GM21515 (cell line): ENCODE results near the gene OGDH.
A peak's percentile ranks its signal among the peaks of the same experiment; 100 is the strongest.

Experiments used
- ATAC-seq: cut with Tn5 transposase; IDR thresholded peaks from one replicate; pipeline ENCODE4 v1.9.1; 2021; ENCODE audit not compliant: unreplicated experiment

The OGDH gene

DNA sequence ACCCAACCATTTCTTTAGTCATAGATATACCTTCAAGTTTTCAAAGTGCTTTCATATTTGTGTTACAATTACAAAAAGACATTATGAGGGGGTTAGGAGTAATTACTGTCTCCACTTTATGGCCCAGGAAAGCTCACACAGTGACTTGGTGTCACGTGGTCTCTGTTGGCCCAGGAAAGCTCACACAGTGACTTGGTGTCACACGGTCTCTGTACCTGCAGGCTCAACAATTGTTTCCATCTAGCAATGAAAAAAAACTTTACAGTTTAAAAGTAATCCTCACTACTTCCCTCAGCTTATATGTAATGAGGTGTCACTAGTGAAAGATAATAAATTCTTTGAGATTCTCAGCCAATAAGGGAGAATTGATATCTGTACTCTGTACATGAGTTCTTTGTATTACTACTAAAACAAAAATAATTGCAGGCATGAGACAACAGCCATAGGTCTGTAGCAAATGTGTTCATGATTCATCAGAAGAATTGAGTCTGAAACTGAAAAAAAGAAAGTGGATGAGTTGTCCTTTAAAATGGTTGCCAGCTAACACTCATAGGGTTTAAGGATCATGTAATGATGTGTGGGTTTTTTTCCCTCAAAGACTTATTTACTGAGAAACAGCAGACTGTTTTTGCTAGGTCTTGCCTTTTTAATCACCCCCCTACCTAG, 10.9 kb downstream of the OGDH start:
- ATAC-seq: peak; percentile 39

DNA sequence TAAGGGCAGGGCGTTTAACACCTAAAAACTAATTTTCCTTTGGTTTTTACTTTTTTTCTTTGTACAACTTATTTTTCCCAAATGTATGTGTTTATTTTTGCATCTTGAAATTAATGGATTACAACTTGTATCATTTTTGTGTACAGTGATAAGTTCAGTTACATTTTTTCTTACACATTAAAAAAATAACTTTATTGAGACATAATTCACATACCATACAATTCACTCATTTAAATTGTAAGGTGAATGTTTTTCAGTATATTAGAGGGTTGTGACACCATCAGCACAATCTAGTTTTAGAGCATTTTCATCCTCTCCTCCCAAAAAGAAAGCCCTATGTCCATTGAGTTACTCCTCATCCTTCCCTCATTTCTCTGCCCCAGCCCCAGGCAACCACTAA, 11.6 kb downstream of the OGDH start:
- ATAC-seq: no peak

DNA sequence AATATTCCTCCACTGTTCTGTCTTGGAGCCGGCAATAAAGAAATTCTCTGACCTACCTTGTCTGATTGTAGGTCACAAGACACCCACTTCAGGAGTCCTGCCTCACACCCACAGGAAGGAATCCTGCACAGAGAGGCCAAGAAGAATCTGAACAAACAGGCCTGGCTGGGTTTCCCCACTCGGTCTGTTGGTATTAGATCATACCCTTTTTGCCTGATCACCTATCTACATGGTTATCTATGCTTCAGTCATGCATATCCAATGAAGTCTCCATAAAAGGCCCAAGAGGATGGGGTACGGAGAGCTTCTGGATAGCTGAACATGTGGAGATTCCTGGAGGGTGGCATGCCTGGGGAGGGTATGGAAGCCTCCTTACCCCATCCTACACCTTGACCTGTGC, 12.3 kb downstream of the OGDH start:
- ATAC-seq: no peak

DNA sequence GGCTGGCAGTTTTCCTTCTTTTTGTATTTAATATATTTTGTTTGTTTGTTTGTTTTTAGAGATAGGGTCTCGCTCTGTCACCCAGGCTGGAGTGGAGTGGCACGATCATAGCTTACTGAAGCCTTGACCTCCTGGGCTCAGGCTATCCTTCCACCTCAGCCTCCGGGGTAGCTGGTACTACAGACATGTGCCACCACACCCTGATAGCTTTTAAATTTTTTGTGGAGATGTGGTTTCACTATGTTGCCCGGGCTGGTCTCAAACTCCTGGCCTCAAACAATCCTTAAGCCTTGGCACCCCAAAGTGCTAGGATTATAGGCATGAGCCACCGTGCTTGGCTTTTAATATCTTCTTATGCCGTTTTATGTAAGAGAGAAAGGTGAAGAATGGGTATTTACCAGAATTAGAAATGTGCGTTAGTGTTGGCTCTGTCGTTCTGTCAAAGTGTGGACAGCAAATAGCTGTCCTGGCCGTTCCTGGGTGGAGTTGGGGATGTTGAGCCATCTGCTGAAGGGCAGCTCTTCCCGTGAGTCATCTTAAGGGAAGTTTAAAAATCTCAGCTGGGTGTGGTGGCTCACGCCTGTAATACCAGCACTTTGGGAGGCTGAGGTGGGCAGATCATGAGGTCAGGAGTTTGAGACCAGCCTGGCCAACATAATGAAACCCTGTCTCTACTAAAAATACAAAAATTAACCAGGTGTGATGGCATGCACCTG, 14.8 kb downstream of the OGDH start:
- ATAC-seq: no peak

DNA sequence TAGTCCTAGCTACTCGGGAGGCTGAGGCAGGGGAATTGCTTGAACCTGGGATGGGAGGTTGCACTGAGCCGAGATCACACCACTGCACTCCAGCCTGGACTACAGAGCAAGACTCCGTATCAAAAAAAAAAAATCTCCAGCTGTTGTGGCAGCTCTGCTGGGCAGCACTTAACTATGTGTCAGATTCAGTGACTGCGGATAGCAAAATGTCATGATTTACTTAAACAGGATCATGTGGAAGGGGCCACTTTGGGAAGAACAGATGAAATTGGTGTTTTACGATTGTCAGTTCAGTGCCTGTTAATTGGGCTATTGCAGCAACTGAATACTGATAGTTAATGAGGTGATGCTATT, 15.3 kb downstream of the OGDH start:
- ATAC-seq: no peak

DNA sequence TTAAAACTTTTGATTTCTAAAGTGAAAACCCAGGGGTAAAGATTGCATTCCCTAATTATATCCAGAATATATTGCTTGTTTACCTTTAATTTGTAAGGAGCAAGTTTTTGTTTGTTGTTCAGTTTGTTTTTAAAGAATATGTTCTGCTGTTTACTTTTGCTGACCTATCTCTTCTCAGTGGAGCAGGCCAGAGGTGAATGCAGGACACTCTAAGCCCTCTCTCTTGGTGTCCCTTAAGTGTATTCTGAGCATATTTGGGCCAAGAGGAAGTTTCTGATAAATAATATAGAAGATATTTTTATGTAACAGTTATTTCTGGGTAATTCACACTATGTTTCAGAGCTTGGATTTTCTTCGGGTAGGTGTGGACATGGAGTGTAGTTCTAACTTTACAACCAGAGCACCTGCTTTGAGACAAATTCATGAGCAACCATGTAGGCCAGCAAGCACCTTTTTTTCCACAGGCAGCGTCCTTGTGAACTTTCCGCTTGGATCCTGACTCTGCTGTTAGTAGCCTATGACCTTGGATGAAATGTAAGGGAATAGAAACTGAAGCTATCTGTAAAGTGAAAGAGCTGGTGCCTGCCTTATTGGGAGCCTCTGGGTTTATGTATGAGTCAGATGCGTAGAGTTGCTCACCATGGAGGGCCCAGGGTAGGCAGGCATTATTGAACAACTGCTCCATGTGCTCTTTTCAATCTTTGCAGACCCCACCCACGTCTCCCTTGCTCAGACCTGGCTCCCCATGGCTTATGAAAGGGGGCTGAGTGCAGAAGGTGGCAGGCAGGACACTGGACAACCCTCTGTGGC, 16.1 kb downstream of the OGDH start:
- peak; percentile 65 for ATAC-seq

DNA sequence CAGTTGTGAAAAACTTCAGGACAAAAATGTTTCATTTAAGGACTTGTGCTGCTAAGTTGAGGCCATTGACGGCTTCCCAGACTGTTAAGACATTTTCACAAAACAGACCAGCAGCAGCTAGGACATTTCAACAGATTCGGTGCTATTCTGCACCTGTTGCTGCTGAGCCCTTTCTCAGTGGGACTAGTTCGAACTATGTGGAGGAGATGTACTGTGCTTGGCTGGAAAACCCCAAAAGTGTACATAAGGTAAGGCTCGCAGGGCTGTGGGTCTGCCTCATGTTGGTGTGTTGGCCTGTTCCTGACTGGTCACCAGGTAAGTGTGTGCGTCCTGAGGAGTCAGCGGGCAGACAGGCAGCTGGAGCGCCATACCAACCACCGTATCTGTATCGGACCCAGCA, 17.9 kb downstream of the OGDH start:
- ATAC-seq: no peak

DNA sequence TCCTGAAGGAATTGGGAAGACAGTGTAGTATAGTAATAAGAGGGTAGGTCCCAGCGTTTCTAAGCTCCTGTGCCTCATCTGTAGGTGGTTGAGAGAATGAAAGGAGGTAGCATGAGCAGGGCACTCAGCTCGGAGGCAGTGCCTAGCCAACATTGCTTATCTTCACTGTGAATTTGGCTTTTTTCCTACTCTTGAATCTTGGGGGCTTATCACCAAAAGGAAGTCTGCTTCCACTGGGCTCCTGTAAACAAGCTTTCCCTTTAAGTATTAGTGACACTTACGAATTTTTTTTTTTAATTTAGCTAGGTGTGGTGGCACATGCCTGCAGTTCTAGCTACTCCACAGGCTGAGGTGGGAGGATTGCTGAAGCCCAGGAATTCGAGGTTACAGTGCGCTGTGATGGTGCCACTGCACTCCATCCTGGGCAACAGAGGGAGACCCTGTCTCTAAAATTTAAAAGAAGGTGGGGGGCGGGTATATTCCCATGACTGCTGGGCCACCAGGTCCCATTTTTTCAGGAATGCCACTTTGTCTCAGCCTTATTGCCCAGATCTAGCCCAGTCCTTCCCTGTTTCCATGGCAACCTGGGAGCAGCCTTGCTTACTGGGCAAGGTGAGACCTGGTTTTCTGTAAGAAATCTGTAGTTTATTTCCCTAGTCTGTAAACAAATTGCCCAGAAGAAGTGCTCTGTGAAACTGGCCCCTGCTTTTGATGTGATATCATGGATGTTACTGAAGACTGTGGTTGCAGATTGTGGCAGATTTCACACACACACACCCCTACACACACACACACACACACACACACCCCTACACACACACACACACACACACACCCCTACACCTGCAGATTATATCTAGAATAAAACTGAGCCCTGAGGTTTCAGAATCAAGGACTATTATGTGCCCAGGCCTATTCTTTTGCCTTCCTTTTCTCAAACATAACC, 19.4 kb downstream of the OGDH start:
- ATAC-seq: no peak

DNA sequence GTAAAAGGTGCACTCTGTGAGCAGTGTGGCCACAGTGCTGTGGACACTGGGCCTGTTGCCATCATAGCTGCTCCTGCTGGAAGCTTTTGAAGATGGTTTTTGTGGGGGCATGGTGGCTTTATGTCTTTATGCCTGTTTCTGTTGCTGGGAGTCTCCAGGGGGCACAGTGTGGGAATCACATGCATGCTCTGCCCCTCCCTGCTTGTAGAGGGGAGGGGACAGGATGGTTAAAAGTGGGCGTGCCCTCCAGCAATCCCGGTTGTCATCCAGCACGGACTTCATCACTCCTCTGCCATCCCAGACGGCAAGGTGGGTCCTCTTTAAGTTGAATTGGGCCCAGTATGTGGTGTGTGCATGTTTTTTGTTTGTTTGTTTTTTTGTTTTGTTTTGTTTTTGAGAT, 20.2 kb downstream of the OGDH start:
- no peak for ATAC-seq

DNA sequence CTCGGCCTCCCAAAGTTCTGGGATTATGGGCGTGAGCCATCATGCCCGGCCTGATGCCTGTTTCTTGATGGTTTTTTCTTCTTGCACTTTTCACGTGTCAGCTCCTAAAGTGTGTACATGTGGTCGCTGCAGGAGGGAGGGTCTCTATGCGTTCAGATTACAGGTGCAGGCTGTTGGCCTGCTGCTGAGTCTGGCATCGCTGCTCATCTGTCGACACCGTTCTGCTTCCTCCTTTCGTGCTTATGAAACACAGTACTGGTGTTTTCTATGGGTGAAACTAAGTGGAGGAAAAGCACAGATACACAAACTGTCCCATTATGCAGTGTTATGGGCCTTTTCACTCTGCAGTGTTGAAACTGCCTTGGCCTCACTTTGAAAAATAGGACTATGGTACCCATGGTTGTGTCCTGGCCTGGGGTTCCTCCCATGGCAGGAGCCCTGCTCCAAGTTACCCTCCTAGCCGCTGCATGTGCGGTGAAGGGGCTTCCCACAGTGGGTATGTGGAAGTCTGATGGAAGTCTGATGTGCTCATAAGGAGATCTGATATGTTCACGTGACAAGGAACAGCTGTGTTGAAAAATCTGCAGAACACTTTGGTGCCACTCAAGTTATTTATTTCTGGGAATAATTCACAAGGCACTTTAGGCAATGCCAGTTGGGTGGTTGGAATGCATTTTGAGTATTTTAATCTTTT, 23.5 kb downstream of the OGDH start:
- peak; percentile 40 for ATAC-seq

DNA sequence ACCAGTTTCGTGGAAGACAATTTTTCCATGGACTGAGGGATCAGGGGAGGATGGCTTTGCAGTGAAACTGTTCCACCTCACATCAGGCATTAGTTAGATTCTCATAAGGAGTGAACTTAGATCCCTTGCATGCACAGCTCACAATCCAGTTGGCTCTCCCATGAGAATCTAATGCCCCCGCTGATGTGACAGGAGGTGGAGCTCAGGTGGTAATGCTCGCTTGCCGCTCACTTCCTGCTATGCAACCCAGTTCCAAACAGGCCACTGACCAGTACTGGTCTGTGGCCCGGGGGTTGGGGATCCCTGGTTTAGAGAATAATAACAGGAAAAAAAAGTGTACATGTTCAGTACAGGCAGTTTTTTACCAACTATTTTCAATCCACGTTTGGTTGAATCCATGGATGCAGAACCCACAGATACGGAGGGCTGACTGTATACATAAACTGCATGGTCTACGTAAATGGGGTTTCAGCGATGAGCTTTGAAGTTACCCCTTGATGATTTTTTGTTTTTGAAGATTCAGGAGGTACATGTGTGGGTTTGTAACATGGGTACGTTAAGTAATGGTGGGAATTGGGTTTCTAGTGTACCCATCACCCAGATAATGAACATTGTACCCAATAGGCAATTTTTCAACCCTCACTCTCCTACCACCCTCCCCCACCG, 24.5 kb downstream of the OGDH start:
- ATAC-seq: no peak

DNA sequence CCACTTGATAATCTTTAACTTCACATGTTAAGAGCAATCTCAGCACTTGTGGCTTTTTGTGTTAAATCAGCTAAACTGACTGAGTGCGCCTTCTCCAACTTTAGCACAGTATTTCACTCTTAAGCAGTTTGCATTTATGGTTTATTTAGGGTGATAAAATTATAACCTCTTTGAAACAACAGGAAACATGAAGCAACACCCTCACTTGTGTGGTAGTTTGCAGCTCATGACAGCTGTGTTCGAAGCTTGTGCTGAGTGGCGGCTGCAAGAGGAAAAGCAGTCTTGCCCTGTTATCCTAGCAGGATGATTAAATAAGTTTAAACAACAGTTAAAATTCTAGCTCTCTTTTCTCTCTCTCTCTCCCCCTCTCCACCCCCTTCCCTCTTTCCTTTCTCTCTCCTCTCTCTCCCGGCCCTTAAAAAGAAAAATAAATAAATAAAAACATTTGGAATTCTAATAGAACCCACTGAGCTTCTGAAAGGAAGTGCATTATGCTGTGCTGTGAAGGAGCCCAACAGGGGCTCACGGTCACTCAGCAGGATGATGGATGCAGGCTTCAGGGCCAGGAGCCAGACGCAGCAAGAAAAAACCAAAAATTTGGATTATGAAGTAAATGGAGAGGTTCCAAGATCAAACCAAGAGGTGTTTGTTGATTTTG, 25.2 kb downstream of the OGDH start:
- ATAC-seq: no peak

DNA sequence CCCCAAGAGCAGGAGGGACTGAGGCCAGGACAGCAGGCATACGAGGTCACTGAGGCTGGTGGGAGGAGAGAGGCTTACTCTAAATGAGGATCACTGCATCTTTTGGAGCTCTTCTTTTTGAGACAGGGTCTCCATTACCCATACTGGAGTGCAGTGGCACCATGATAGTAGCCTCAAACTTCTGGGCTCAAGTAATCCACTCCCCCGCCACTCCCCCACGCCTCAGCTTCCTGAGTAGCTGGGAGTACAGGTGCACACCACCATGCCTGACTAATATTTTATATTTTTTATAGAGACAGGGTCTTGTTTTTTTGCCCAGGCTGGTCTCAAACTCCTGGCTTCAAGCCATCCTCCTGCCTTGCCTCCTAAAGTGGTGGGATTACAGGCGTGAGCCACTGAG, 25.8 kb downstream of the OGDH start:
- no peak for ATAC-seq

DNA sequence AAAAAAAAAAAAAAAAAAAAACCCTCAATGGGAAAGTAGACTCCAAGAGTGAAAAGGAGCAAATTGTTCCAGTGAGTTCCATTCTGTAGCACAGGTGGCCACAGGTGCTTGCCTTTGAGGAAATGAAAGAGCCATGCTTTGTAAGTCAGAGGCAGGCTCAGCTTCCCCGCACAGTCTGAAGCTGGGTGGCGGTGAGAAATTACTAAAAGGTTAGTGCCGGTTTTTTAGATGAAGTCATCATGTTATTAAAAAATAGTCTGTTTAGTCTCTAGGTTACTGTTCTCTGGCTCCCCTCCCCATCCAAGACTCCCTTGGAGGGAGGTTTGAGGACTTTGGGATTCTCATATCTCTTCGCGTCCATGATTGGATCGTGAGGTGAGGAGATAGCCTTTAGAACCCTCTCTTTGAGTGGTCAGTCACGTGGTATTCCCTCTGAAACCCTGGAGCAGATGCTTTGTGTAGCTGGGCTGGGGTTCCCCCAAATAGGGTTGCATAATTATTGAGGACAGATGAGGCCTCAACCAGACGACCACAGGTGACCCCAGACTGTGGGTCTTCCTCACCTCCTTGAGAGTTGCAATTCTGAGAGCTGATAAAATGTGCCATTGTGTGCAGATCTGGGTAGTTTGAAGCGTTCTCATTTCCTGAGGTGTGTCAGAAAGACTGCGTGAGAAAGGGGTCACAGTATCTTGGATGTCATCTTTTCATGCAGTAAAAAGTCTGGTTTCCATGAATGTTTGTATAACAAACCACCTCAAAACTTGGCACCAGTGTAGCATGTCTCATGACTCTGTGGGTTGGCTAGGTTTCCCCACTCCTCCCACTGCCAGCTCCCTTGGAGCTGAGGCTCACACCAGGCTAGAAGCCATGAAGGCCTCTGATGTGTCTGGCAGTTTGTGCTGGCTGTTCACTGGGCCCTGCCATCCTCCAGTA, 27.1 kb downstream of the OGDH start:
- ATAC-seq: peak; percentile 63

DNA sequence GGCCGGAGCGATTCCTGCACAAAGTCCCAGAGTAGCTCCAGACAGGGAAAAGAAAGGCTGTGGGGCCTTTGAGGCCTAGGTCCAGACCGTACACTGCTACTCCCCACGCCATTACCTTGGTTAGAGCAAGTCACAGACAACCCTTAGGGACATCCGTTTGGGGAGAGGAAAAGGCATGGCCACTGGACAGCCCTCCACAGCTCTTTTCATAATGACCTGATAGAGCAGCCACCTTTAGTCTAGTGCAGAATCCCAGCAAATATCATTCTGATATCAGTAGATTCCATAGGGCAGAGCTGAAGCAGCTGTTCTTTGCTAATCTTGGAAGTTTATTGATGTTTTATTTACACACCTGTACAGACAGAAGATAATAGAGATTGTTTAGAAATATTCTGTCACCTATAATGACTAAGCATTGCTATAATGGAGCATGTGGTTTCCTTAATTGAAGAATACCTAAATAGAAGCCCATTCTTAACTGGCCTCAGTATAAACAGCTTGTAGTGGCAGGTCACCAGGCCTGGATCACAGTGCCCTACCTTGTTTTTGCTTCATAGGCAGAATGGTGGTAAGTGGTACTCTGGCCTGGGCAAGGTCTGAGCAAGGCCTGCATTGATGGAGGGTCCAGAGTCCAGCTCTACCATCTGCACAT, 27.9 kb downstream of the OGDH start:
- ATAC-seq: no peak

DNA sequence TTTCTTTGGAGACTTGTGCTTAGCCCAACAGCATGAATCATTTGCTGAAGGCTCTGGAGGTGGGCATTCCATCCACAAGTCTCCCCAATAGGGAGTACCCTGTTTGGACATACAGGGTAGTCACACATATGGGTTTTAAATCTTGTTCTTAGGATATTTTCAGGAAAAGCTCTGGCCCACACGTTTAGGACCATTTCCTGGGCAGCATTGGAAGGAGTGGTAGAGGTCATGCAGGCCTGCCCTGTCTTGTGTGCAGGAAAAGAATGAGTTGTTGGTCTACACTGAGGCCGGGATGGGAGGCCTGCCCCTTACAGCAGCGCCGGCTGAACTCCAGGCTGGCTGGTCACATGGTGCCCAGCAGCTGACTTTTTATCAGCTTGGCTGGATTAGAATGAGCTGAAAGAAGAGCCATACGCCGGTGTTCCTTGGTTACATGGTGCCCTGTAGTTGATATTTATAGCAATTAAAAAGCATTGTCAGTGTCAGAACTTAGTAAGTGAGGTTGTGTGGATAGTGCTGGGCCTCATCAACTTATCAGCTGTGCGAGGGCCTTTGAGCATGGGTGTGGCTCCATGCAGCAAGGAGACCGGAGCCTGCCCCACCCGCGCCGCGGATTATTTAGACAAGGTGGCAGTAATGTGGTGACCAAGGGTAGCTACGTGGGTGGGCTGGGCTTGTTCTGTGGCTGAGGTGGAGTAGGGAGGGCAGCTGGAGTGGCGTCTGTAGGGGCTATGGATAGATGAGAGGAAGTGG, 28.6 kb downstream of the OGDH start:
- ATAC-seq: no peak

DNA sequence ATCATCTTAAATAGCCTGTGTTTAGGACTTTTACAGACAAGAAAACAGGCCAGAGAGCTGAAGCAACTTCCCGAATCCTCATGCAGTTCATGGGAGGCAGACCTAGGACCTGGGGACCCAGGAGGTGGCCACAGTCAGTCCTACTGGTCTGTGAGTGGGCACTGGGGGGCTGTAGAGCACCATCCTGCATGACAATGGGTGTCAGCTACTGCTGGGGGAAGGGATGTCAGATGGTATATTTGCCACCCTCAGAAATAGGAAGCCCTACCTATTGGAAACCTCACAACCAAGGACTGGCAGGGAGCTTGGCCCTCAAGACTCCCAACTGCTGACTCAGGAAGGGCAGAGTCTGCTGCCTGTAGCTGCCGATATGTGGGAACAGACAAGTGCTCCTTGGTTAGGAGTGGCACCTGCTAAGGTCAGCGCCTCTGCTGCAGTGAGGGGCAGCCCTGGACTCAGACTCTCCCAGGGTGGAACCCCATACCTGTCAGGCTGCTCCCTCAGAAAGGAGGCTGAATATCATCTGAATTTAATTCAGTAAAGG, 29.7 kb downstream of the OGDH start:
- no peak for ATAC-seq
